Cardiac muscle cell (in vitro differentiated cells and primary cell): ENCODE measurements around the gene RAB3D. TPM values are rescaled to one million over a fixed set of nuclear protein-coding genes. Genes with fewer than 3 reads are reported as not detected.
A peak's percentile ranks its signal among the peaks of the same experiment; 100 is the strongest.
"Not testable (repeated sequence)": the region's sequence is repeated elsewhere in the genome, so short reads cannot be mapped to it uniquely, and the experiment has no call there.

Experiments
- DNase-seq, 2 donors: peaks; one replicate each; pipeline versions ENCODE4 v3.0.0 to v3.0.0-alpha.2; 2010 to 2017; ENCODE audit warnings: low read depth in 1 of 2, low spot score in 1 of 2
- H3K27ac ChIP-seq: fragments of 200-600 bp; sonication (generic); 2 replicates; pipeline ENCODE4 v1.5.1; 2016
- H3K27me3 ChIP-seq: fragments of 200-600 bp; sonication (generic); 2 replicates; pipeline ENCODE4 v1.6.0; 2016; ENCODE audit warnings: control low read depth
- H3K36me3 ChIP-seq: fragments of 200-600 bp; sonication (generic); 2 replicates; pipeline ENCODE4 v1.5.1; 2016; ENCODE audit warnings: control low read depth
- H3K4me1 ChIP-seq: fragments of 200-600 bp; sonication (generic); 2 replicates; pipeline ENCODE4 v1.8.1; 2017; ENCODE audit warnings: low read depth, mild to moderate bottlenecking, mixed run types
- H3K4me3 ChIP-seq: fragments of 200-600 bp; sonication (generic); 2 replicates; pipeline ENCODE4 v1.5.1; 2016; ENCODE audit warnings: mild to moderate bottlenecking
- H3K9me3 ChIP-seq: fragments of 200-600 bp; sonication (generic); 2 replicates; pipeline ENCODE4 v1.5.1; 2017; ENCODE audit warnings: low read depth, mild to moderate bottlenecking, control low read depth
- polyA plus RNA-seq: library from polyadenylated mRNA; unstranded; fragments of >200 nt; fragmentation: Nextera tagmentation; extraction: Ambion mirVana; gene quantifications from 2 replicates; pipeline ENCODE4 v1.2.1, GENCODE V29; 2016
- total RNA-seq: library from RNA; depleted of rRNA; stranded (reverse); fragments of >200 nt; gene quantifications from 2 replicates; pipeline ENCODE4 v1.2.3, GENCODE V29; 2016
- TF ChIP-seq, protein P1 (sequence below): IDR thresholded peaks from 2 replicates; pipeline ENCODE4 v1.5.1; 2012; ENCODE audit warnings: low read depth, mild to moderate bottlenecking, low read length

RAB3D gene
- total and polyA plus RNA-seq, 2 experiments from 2014 or later, result 10.2 to 14.6 TPM

- Histone ChIP-seq H3K9me3 (no peaks in the 10 kb centered on the region), H3K4me3 (peak overlapping the region; percentile 14), H3K27me3 (no peaks in the 10 kb centered on the region), H3K27ac (peak overlapping the region; percentile 55), H3K4me1 (peaks cover 7% of the 10 kb centered on the region), H3K36me3 (no peaks in the 10 kb centered on the region)
- TF ChIP-seq, protein P1, sequence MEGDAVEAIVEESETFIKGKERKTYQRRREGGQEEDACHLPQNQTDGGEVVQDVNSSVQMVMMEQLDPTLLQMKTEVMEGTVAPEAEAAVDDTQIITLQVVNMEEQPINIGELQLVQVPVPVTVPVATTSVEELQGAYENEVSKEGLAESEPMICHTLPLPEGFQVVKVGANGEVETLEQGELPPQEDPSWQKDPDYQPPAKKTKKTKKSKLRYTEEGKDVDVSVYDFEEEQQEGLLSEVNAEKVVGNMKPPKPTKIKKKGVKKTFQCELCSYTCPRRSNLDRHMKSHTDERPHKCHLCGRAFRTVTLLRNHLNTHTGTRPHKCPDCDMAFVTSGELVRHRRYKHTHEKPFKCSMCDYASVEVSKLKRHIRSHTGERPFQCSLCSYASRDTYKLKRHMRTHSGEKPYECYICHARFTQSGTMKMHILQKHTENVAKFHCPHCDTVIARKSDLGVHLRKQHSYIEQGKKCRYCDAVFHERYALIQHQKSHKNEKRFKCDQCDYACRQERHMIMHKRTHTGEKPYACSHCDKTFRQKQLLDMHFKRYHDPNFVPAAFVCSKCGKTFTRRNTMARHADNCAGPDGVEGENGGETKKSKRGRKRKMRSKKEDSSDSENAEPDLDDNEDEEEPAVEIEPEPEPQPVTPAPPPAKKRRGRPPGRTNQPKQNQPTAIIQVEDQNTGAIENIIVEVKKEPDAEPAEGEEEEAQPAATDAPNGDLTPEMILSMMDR, result peak; percentile 77
- DNase-seq, result peak; percentile 96 to 98
Observed at GRCh38 chr19:11380653-11381537, 41.4 kb upstream of the RAB3D start.

DNA sequence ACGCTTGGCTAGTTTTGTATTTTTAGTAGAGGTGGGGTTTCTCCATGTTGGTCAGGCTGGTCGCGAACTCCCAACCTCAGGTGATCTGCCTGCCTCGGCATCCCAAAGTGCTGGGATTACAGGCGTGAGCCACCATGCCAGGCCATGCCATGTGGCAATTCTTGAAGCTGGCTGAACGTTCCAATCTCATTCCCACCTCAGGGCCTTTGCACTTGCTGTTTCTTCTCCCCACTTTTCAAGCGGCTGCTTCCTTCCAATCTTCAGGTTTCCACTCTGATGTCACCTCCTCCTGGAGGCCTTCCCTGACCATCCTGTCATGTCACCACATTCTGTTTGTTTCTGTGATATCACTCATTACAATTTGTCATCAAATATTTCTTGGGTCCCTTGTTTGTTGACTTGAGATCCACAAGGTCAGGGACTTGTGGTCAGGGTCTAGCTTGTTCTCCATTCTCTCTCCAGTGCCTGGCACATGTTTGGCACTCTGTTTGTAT is 40.4 kb upstream of the RAB3D start:
- TF ChIP-seq, protein P1, result no peak
- DNase-seq, result no peak
- no peak overlapping the region for H3K27ac ChIP-seq
- no peaks in the 10 kb centered on the region for H3K9me3 ChIP-seq
- H3K36me3 ChIP-seq, result no peaks in the 10 kb centered on the region
- H3K4me3 ChIP-seq, result no peak overlapping the region
- H3K27me3 ChIP-seq, result no peaks in the 10 kb centered on the region
- peaks cover 12% of the 10 kb centered on the region for H3K4me1 ChIP-seq

DNA sequence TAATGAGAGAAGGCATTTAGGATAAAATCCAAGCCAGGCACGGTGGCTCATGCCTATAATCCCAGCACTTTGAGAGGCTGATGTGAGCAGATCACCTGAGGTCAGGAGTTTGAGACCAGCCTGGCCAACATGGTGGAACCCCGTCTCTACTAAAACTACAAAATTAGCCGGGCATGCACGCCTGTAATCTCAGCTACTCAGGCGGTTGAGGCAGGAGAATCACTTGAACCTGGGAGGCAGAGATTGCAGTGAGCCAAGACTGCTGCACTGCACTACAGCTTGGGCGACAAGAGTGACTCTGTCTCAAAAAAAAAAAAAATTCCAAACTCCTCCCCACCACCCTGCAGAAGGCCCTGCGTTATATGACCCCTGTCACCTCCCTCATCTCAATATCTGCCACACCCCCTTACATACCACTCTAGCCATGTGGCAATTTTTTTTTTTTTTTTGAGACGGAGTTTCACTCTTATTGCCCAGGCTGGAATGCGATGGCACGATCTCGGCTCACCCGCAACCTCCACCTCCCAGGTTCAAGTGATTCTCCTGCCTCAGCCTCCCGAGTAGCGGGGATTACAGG is 39.9 kb upstream of the RAB3D start:
- not testable (repeated sequence) for H3K36me3 ChIP-seq, DNase-seq, H3K9me3 ChIP-seq, H3K4me1 ChIP-seq, H3K27me3 ChIP-seq, H3K27ac ChIP-seq, H3K4me3 ChIP-seq

DNA sequence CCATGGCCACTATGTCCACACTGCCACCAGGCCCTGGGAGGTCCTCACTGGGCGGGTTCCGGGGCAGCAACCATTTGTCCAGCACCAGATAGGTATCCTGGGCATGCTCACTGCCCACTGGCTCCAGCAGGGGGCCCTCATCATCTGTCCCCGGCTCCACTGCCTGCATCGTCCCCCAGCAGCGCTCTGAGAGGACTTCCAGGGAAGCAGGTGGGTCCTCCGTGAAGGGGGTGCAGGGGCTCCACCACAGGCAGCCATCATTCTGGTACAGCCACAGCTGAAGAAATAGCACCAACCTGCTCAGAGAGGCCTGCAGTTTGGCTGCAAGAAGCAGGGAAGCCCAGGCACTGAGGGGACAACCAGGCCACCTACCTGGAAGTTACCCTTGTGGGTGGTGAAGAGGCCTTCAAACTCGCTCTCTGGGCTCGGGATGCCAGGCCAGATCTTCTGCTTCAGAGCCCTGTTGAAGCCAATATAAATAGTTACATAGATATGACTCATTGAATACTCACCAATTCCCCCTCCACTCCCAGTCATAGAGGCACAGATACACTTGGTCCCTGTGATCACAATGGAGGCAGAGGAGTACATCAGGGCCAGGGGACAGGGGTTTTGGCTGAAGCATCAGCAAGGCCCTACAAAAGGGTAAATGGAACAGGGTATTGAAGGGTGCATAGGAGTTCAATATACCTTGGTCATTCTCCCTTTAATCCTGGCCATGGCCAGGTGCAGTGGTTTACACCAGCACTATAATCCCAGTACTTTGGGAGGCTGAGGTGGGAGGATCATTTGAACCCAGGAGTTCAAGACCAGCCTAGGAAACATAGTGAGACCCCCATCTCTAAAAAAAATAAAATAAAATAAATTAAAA is 39.1 kb upstream of the RAB3D start:
- H3K9me3 ChIP-seq, result no peaks in the 10 kb centered on the region
- no peak overlapping the region for H3K4me3 ChIP-seq
- no peak overlapping the region for H3K27ac ChIP-seq
- DNase-seq, result peak; percentile 45 to 77
- H3K4me1 ChIP-seq, result peaks cover 6% of the 10 kb centered on the region
- no peaks in the 10 kb centered on the region for H3K27me3 ChIP-seq
- no peaks in the 10 kb centered on the region for H3K36me3 ChIP-seq
- TF ChIP-seq, protein P1, result peak; percentile 71

- DNase-seq, result no peak
- no peak overlapping the region for H3K4me3 ChIP-seq
- no peaks in the 10 kb centered on the region for H3K27me3 ChIP-seq
- H3K9me3 ChIP-seq, result no peaks in the 10 kb centered on the region
- no peak overlapping the region for H3K27ac ChIP-seq
- H3K36me3 ChIP-seq, result no peaks in the 10 kb centered on the region
- H3K4me1 ChIP-seq, result peaks cover 6% of the 10 kb centered on the region
- TF ChIP-seq, protein P1, result no peak
Observed at GRCh38 chr19:11377756-11378155, 38.3 kb upstream of the RAB3D start.
